HepG2 (cell line): ENCODE results near the gene NSMCE1. TPM values are rescaled to one million over a fixed set of nuclear protein-coding genes. Genes with fewer than 3 reads are reported as not detected.

Experiments
- ATAC-seq: fragments of 200-7000 bp; cut with Tn5 transposase; 3 replicates; pipeline ENCODE4 v1.9.1; 2020; ENCODE audit warnings: mild to moderate bottlenecking, moderate library complexity
- BruUV-seq: library from RNA; stranded (reverse); fragments of 400-500 nt; replicated peaks from 2 replicates; lab custom pipeline; 2021; lab: Mats Ljungman, UMichigan
- CTCF ChIA-PET: fragments of 300-600 bp; formaldehyde crosslinking; extraction: SDS; loops from one replicate; lab custom pipeline; 2021; ENCODE audit warnings: low total read pairs, inconsistent platforms, low intra/inter-chr PET ratio; lab: Yijun Ruan, JAX
- POLR2A ChIA-PET: fragments of 350-600 bp; sonication (Branson Sonifier 250); formaldehyde crosslinking; loops from one replicate; lab custom pipeline; 2020; ENCODE audit warnings: antibody characterized with exemption, inconsistent platforms; lab: Yijun Ruan, JAX
- DNase-seq: peaks from one replicate; pipeline ENCODE4 v3.0.0-alpha.2; 2015; ENCODE audit warnings: low spot score
- FAIRE-seq: peaks from 3 replicates; lab custom pipeline; 2011; peaks lifted over from hg19 to GRCh38; lab: Jason Lieb, UNC
- H2AFZ ChIP-seq: one replicate; pipeline ENCODE4 v1.6.1; 2011; ENCODE audit warnings: low read length, inconsistent platforms
- H3K27ac ChIP-seq: fragments of 300-600 bp; 3 replicates; pipeline ENCODE4 v1.8.0; 2011; ENCODE audit warnings: mixed run types, mild to moderate bottlenecking, mixed read lengths, low read length, inconsistent platforms; ENCODE audit not compliant: insufficient read depth; ENCODE audit errors: extremely low read length
- H3K27me3 ChIP-seq, 2 experiments: fragments of 200-600 bp in 1 of 2; 2 replicates in 1 of 2; 3 replicates in 1 of 2; pipeline versions ENCODE4 v1.6.0 to v1.8.0; 2011; ENCODE audit warnings: low read length in 2 of 2, mild to moderate bottlenecking in 2 of 2, moderate library complexity in 2 of 2, inconsistent platforms in 1 of 2; ENCODE audit not compliant: insufficient read depth in 2 of 2, control insufficient read depth in 1 of 2
- H3K36me3 ChIP-seq, 2 experiments: fragments of 200-600 bp in 1 of 2; replicated peaks in 1 of 2; 2 replicates in 1 of 2; 3 replicates in 1 of 2; pipeline versions ENCODE4 v1.5.1 to v1.8.0; 2011; ENCODE audit warnings: low read length in 2 of 2, inconsistent platforms in 1 of 2; ENCODE audit not compliant: insufficient read depth in 2 of 2, control insufficient read depth in 1 of 2
- H3K4me1 ChIP-seq: 2 replicates; pipeline ENCODE4 v1.5.1; 2012; ENCODE audit warnings: low read length, inconsistent platforms; ENCODE audit not compliant: insufficient read depth
- H3K4me2 ChIP-seq: 2 replicates; pipeline ENCODE4 v1.6.0; 2011; ENCODE audit warnings: low read depth, low read length, inconsistent platforms
- H3K4me3 ChIP-seq, 3 experiments: fragments of 200-600 bp in 1 of 3; sonication (generic), shearing (Covaris generic) in 1 of 3; replicated peaks in 1 of 3; 2 replicates each; pipeline ENCODE4 v1.5.1; 2011 to 2016; ENCODE audit warnings: low read length in 3 of 3, inconsistent platforms in 2 of 3, low read depth in 2 of 3, mild to moderate bottlenecking in 2 of 3, control low read depth in 1 of 3, mixed read lengths in 1 of 3; ENCODE audit not compliant: insufficient read depth in 1 of 3
- H3K79me2 ChIP-seq: one replicate; pipeline ENCODE4 v1.6.1; 2011; ENCODE audit warnings: low read length, inconsistent platforms; ENCODE audit not compliant: insufficient read depth
- H3K9ac ChIP-seq: 2 replicates; pipeline ENCODE4 v1.6.0; 2011; ENCODE audit warnings: mild to moderate bottlenecking, low read depth, low read length, inconsistent platforms; ENCODE audit not compliant: insufficient read depth
- H3K9me3 ChIP-seq: 2 replicates; pipeline ENCODE4 v1.5.1; 2012; ENCODE audit warnings: mild to moderate bottlenecking, low read length
- H4K20me1 ChIP-seq: 2 replicates; pipeline ENCODE4 v1.6.0; 2011; ENCODE audit warnings: inconsistent platforms, mild to moderate bottlenecking, low read length, moderate library complexity; ENCODE audit not compliant: insufficient read depth
- BCLAF1 ChIP-seq: fragments of 450-650 bp; IDR thresholded peaks from 2 replicates; pipeline ENCODE4 v1.6.1; 2017; ENCODE audit warnings: mild to moderate bottlenecking
- CBX2 ChIP-seq, 2 experiments: fragments of 200-600 bp in 1 of 2; sonication (generic); formaldehyde crosslinking in 1 of 2; IDR thresholded peaks; 2 replicates each; pipeline versions ENCODE4 v1.7.0 to v1.8.1; 2018 to 2022; ENCODE audit warnings: low read depth in 2 of 2, low read length in 1 of 2, mild to moderate bottlenecking in 1 of 2, missing genetic modification reagents in 1 of 2
- CHCHD3 ChIP-seq: sonication (generic); formaldehyde crosslinking; IDR thresholded peaks from 2 replicates; pipeline ENCODE4 v1.8.0; 2022; ENCODE audit warnings: mild to moderate bottlenecking, missing genetic modification reagents, moderate library complexity
- DR1 ChIP-seq: sonication (generic); formaldehyde crosslinking; IDR thresholded peaks from 2 replicates; pipeline ENCODE4 v1.8.0; 2021; ENCODE audit warnings: mild to moderate bottlenecking, missing genetic modification reagents, inconsistent platforms
- ELK4 ChIP-seq: sonication (generic); formaldehyde crosslinking; IDR thresholded peaks from 2 replicates; pipeline ENCODE4 v1.9.0; 2021; ENCODE audit warnings: missing genetic modification reagents, borderline replicate concordance
- FOXP1 ChIP-seq, 2 experiments: fragments of 450-650 bp in 1 of 2; IDR thresholded peaks; 2 replicates each; pipeline ENCODE4 v1.6.1; 2017 to 2018; ENCODE audit warnings: antibody characterized with exemption in 1 of 2
- HMGA1 ChIP-seq: sonication (generic); formaldehyde crosslinking; conservative IDR thresholded peaks from 2 replicates; pipeline ENCODE4 v1.4.0; 2020; ENCODE audit warnings: missing genetic modification reagents
- MED13 ChIP-seq: sonication (generic); formaldehyde crosslinking; IDR thresholded peaks from 2 replicates; pipeline ENCODE4 v1.5.0; 2020; ENCODE audit warnings: missing genetic modification reagents
- NAIF1 ChIP-seq: sonication (generic); formaldehyde crosslinking; IDR thresholded peaks from 2 replicates; pipeline ENCODE4 v1.5.0; 2020; ENCODE audit warnings: mild to moderate bottlenecking, missing genetic modification reagents, borderline replicate concordance
- POLR2AphosphoS5 ChIP-seq: IDR thresholded peaks from 2 replicates; pipeline ENCODE4 v1.6.1; 2012; ENCODE audit warnings: low read depth, low read length
- ZFP1 ChIP-seq: IDR thresholded peaks from 2 replicates; pipeline ENCODE4 v1.6.1; 2016
- ZKSCAN8 ChIP-seq: IDR thresholded peaks from 2 replicates; pipeline ENCODE4 v1.6.1; 2016; ENCODE audit warnings: borderline replicate concordance, missing genetic modification reagents, missing compliant biosample characterization
- ZMYM3 ChIP-seq: sonication (generic); formaldehyde crosslinking; IDR thresholded peaks from 2 replicates; pipeline ENCODE4 v1.5.1; 2020; ENCODE audit warnings: mild to moderate bottlenecking, missing genetic modification reagents
- ZNF260 ChIP-seq: sonication (generic); formaldehyde crosslinking; IDR thresholded peaks from 2 replicates; pipeline ENCODE4 v1.4.0; 2020; ENCODE audit warnings: missing genetic modification reagents, low read depth, mild to moderate bottlenecking, borderline replicate concordance
- ZNF263 ChIP-seq: sonication (generic); formaldehyde crosslinking; IDR thresholded peaks from 2 replicates; pipeline ENCODE4 v1.4.0; 2020; ENCODE audit warnings: missing genetic modification reagents
- WGBS: methylation state at CpG from one replicate; pipeline ENCODE4 v1.1.6; 2017; ENCODE audit warnings: low lambda C conversion rate; 5-methylcytosine and 5-hydroxymethylcytosine counted together
- in situ Hi-C: cut with HindIII; loops from 2 replicates; pipeline ENCODE4 v1.10.0; 2017; ENCODE audit warnings: low pct_unique_long_range_greater_than_20kb; ENCODE audit not compliant: extremely low pct_ligation_motif_present
- intact Hi-C: fragments of 100-400 bp; cut with micrococcal nuclease; formaldehyde crosslinking; loops from one replicate; pipeline ENCODE4 v1.10.0; 2022; ENCODE audit not compliant: unreplicated experiment
- polyA plus RNA-seq, 8 experiments: library from polyadenylated mRNA; depleted of rRNA in 3 of 8; stranded (reverse) in 7 of 8; unstranded in 1 of 8; fragments of >200 nt; fragmentation: Illumina TruSeq in 4 of 8; extraction: Trizol in 4 of 8; gene quantifications; 2 replicates each; pipeline versions ENCODE4 v1.2.1 to v1.2.3, GENCODE V29; 2011 to 2016; ENCODE audit warnings: low read depth in 4 of 8, missing spikeins in 1 of 8, mixed read lengths in 1 of 8; ENCODE audit not compliant: insufficient read depth in 1 of 8
- total RNA-seq, 5 experiments: library from RNA; depleted of rRNA; stranded (reverse); fragments of >200 nt; fragmentation: Illumina TruSeq; extraction: Trizol; gene quantifications; 2 replicates each; pipeline ENCODE4 v1.2.3, GENCODE V29; 2016; ENCODE audit warnings: low read depth in 1 of 5
- TF ChIP-seq, protein P1 (sequence below): sonication (generic); formaldehyde crosslinking; IDR thresholded peaks from 2 replicates; pipeline ENCODE4 v1.4.0; 2020; ENCODE audit warnings: low read depth, mild to moderate bottlenecking, missing genetic modification reagents

Gene NSMCE1
- total and polyA plus RNA-seq, 2 of the 13 experiments (the other 11 are each of a cell fraction or from before 2014, with no cell fraction given), result 42.7 to 52.9 TPM

GRCh38 chr16:27304102-27304501 is 35.5 kb upstream of the NSMCE1 start:
- in situ Hi-C loops (no loop called here), intact Hi-C loops (no loop called here)
- no peak for FAIRE-seq
- BruUV-seq, result no TSS peak
- Histone ChIP-seq H2AFZ (no peak overlapping the region), H3K4me3 (no peak overlapping the region), H3K4me2 (no peak overlapping the region), H4K20me1 (no peaks in the 10 kb centered on the region), H3K27ac (no peak overlapping the region), H3K9ac (no peak overlapping the region), H3K79me2 (no peaks in the 10 kb centered on the region), H3K27me3 (no peaks in the 10 kb centered on the region; a peak in 2 of 5 replicates), H3K9me3 (no peaks in the 10 kb centered on the region), H3K4me1 (no peaks in the 10 kb centered on the region), H3K36me3 (no peaks in the 10 kb centered on the region)
- ATAC-seq, result no peak
- no peak for DNase-seq
- CTCF ChIA-PET, result no interaction called here
- WGBS, result 19% methylated on average over 2 of the region's 2 CpGs
- POLR2A ChIA-PET, result no interaction called here
- no peak for TF ChIP-seq CBX2 (IDR thresholded peaks at IDR 0.05; ENCODE audit: low read depth, low read length)
- TF ChIP-seq CBX2 (CRISPR knock-in tag; IDR thresholded peaks at IDR 0.05; ENCODE audit: low read depth), result no peak
- no peak for TF ChIP-seq DR1 (CRISPR knock-in tag)
- TF ChIP-seq ZNF260, result no peak
- TF ChIP-seq, protein P1, sequence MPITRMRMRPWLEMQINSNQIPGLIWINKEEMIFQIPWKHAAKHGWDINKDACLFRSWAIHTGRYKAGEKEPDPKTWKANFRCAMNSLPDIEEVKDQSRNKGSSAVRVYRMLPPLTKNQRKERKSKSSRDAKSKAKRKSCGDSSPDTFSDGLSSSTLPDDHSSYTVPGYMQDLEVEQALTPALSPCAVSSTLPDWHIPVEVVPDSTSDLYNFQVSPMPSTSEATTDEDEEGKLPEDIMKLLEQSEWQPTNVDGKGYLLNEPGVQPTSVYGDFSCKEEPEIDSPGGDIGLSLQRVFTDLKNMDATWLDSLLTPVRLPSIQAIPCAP (CRISPR knock-in tag), result no peak
- no peak for TF ChIP-seq ELK4
- no peak for TF ChIP-seq ZKSCAN8 (CRISPR knock-in tag)
- TF ChIP-seq BCLAF1, result no peak
- TF ChIP-seq CHCHD3 (CRISPR knock-in tag), result no peak
- TF ChIP-seq POLR2AphosphoS5, result no peak
- no peak for TF ChIP-seq HMGA1
- no peak for TF ChIP-seq ZFP1
- no peak for TF ChIP-seq ZMYM3 (CRISPR knock-in tag)
- no peak for TF ChIP-seq NAIF1 (CRISPR knock-in tag)
- no peak for TF ChIP-seq ZNF263 (CRISPR knock-in tag)
- no peak for TF ChIP-seq MED13 (CRISPR knock-in tag)
- TF ChIP-seq FOXP1 (IDR thresholded peaks at IDR 0.05), result no peak
- no peak for TF ChIP-seq FOXP1 (CRISPR knock-in tag; IDR thresholded peaks at IDR 0.05)
